ENCODE data around the gene ASB15. TPM values are rescaled to one million over a fixed set of nuclear protein-coding genes. Genes with fewer than 3 reads are reported as not detected.

The ASB15 gene
- total and polyA plus RNA-seq, 2 donors (not counting 3 experiments of a cell fraction or from before 2014, with no cell fraction given): not detected

GRCh38 chr7:123687727-123688126 is 86.1 kb downstream of the ASB15 start:
- CTCF ChIA-PET: no interaction called here
- BruUV-seq (replicated peaks): no TSS peak
- intact Hi-C loops (cut with micrococcal nuclease): no loop called here

More at GRCh38 chr7:123687727-123688126, 86.1 kb downstream of the ASB15 start:
- no peaks in the 10 kb centered on the region for H4K20me1 ChIP-seq (replicated peaks; ENCODE audit: control insufficient read depth, extremely low read depth, insufficient read depth, low read length)
- H3K9me1 ChIP-seq (replicated peaks; ENCODE audit: control insufficient read depth, extremely low read depth, insufficient read depth, low read length): no peaks in the 10 kb centered on the region
- H3K27ac ChIP-seq (ENCODE audit: insufficient read depth, low read depth, low read length): no peak overlapping the region
- H3K9me3 ChIP-seq (replicated peaks; ENCODE audit: control insufficient read depth, insufficient read depth, low read length): no peaks in the 10 kb centered on the region
- H3K79me2 ChIP-seq (ENCODE audit: control insufficient read depth, insufficient read depth, low read length): no peaks in the 10 kb centered on the region
- H3K36me3 ChIP-seq (ENCODE audit: control insufficient read depth in 2 of 2, extremely low read depth in 1 of 2, insufficient read depth in 2 of 2, low read length in 2 of 2): peaks cover 5 to 6% of the 10 kb centered on the region in 2 experiments
- no peak for TF ChIP-seq JUN (IDR thresholded peaks at IDR 0.05; ENCODE audit: borderline replicate concordance, insufficient read depth, insufficient read length, low read depth)
- no peak for TF ChIP-seq POLR2A (IDR thresholded peaks at IDR 0.05; ENCODE audit: low read depth, low read length)
- no peak for TF ChIP-seq EZH2 (IDR thresholded peaks at IDR 0.05; ENCODE audit: borderline replicate concordance, low read depth, low read length, severe bottlenecking)
- no peak for TF ChIP-seq FOS (IDR thresholded peaks at IDR 0.05; ENCODE audit: borderline replicate concordance, insufficient read depth, low read length)
- TF ChIP-seq MYC (IDR thresholded peaks at IDR 0.05; ENCODE audit: low read depth, low read length): no peak
- FAIRE-seq (no peak), DNase-seq (ENCODE audit: low read depth, low spot score) (no peak)
- H3K4me3 ChIP-seq (replicated peaks in 1 of 3; ENCODE audit: insufficient read depth in 1 of 3, low read depth in 1 of 3, low read length in 3 of 3): no peak overlapping the region
- no peak overlapping the region for H3K9ac ChIP-seq (replicated peaks; ENCODE audit: extremely low read depth, insufficient read depth, low read length)
- POLR2A ChIA-PET: no interaction called here
- H3K4me2 ChIP-seq (ENCODE audit: insufficient read depth, low read length): no peak overlapping the region
- no peak overlapping the region for H2AFZ ChIP-seq (ENCODE audit: low read depth, low read length)
- dilution Hi-C loops (cut with MboI; ENCODE audit: extremely low pct_ligation_motif_present, low sequenced_read_pairs): no loop called here
- no peaks in the 10 kb centered on the region for H3K27me3 ChIP-seq (ENCODE audit: control insufficient read depth in 2 of 2, insufficient read depth in 2 of 2, low read length in 2 of 2)
- no peaks in the 10 kb centered on the region for H3K4me1 ChIP-seq (ENCODE audit: control insufficient read depth, extremely low read depth, insufficient read depth, low read length)

Other genes with a start within 250 kb of the ASB15 start
- not detected in 2 replicates for gene IQUB, start 67.2 kb upstream of the ASB15 start, total RNA-seq
- gene IQUB, start 67.2 kb upstream of the ASB15 start, polyA plus RNA-seq: 0.01 TPM in 1 of 2 replicates, not detected in the other
- gene NDUFA5, start 44.0 kb upstream of the ASB15 start, total RNA-seq: 57.6 and 62.3 TPM in 2 replicates
- gene NDUFA5, start 44.0 kb upstream of the ASB15 start, polyA plus RNA-seq: 3.6 and 6.2 TPM in 2 replicates
- gene LMOD2, start 54.0 kb downstream of the ASB15 start, total RNA-seq: not detected in 2 replicates
- gene LMOD2, start 54.0 kb downstream of the ASB15 start, polyA plus RNA-seq: not detected in 2 replicates
- 22.1 and 24.0 TPM in 2 replicates for gene WASL, start 147.2 kb downstream of the ASB15 start, total RNA-seq
- 4.1 and 5.2 TPM in 2 replicates for gene WASL, start 147.2 kb downstream of the ASB15 start, polyA plus RNA-seq
- gene HYAL4, start 243.3 kb downstream of the ASB15 start, total RNA-seq: not detected in 2 replicates
- gene HYAL4, start 243.3 kb downstream of the ASB15 start, polyA plus RNA-seq: not detected in 2 replicates

All from endothelial cell of umbilical vein (primary cell).